IPS-20b (cell line): ENCODE measurements around the gene SIRPG.
"Not testable (repeated sequence)": the region's sequence is repeated elsewhere in the genome, so short reads cannot be mapped to it uniquely, and the experiment has no call there.

Source experiments
- H3K27ac ChIP-seq: one replicate; pipeline ENCODE4 v1.5.1; 2013; ENCODE audit warnings: low read length
- H3K27me3 ChIP-seq: 2 replicates; pipeline ENCODE4 v1.6.1; 2013; ENCODE audit warnings: mild to moderate bottlenecking, low read length, inconsistent platforms; ENCODE audit not compliant: insufficient read depth
- H3K36me3 ChIP-seq: 2 replicates; pipeline ENCODE4 v1.6.1; 2013; ENCODE audit warnings: low read depth, mild to moderate bottlenecking, inconsistent platforms, low read length, moderate library complexity; ENCODE audit not compliant: insufficient read depth
- H3K4me1 ChIP-seq: 2 replicates; pipeline ENCODE4 v1.6.1; 2013; ENCODE audit warnings: mild to moderate bottlenecking, control low read depth, inconsistent platforms, low read length, moderate library complexity; ENCODE audit not compliant: insufficient read depth
- H3K4me3 ChIP-seq: 2 replicates; pipeline ENCODE4 v1.5.1; 2013; ENCODE audit warnings: mild to moderate bottlenecking, low read length, inconsistent platforms
- H3K9ac ChIP-seq: 2 replicates; pipeline ENCODE4 v1.6.1; 2013; ENCODE audit warnings: low read depth, mild to moderate bottlenecking, inconsistent platforms, low read length, moderate library complexity
- H3K9me3 ChIP-seq: 2 replicates; pipeline ENCODE4 v1.6.1; 2013; ENCODE audit warnings: mild to moderate bottlenecking, low read depth, low read length, inconsistent platforms; ENCODE audit not compliant: insufficient read depth

The SIRPG gene

DNA sequence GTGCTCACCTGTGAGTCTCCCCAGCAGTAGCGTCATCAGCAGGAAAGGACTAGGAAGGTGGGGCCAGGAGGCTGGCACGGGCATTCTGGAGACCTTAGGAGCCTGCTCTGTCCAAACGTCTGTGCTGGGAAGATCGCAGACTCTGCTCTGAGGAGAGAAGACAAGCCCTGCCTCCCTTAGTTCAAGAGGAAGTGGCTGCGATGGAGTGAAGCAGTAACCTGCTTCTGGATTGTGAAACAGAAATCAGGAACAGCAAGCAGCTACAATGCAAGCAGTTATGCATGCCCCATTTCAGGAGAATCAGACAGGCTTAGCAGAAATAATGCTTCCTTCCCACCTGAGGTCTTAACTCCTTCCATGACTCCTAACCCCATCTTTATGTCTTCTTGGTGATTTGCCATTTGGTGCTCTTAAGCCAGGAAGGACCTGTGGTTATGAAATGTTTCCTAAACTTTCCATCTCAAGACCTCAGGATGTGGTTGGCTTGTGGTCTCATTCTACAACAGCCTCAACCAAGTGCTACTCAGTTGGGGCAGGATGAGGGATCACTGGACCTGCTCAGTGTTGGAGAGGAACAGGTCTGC, 37.6 kb downstream of the SIRPG start, which contains the start of gene SIRPB1:
TSS of gene SIRPB1 (minus strand) at position 149 of the 584 bp plus-strand sequence. CDS start at position 84, 65 bp downstream.
- Histone ChIP-seq H3K9ac (no peak within 1 kb of the TSS), H3K36me3 (no peaks in the 10 kb centered on the region), H3K27me3 (no peaks in the 10 kb centered on the region), H3K4me3 (no peak within 1 kb of the TSS), H3K4me1 (no peaks in the 10 kb centered on the region; the same call in 1 of the 2 replicates), H3K9me3 (peaks cover 6% of the 10 kb centered on the region), H3K27ac (no peak within 1 kb of the TSS)

DNA sequence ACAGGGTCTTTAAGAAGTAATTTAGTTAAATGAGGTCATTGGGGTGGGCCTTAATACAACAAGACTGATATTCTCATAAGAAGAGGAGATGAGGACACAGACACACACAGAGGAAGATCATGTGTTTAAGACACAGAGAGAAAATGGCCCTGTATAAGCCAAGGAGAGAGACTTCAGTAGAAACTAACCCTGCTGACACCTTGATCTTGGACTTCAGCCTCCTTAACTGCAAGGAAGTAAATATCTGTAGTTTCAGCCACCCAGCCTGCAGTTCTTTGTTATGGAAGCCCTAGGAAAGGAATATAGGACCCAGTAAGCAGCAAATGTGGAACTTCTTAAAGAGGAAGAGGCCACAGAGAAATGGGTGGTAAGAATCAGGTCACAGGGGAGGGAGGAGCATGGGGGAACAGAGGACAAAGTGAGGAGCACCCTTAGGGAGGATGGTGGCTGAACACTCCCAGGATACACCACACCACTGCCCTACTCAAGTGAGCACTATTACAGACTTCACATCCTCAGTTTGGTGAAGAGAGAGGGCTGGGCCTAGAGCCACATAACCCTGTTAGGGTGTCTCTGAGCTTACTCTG, 38.5 kb downstream of the SIRPG start:
- H3K27ac ChIP-seq: no peak overlapping the region
- H3K36me3 ChIP-seq: no peaks in the 10 kb centered on the region
- peaks cover 6% of the 10 kb centered on the region for H3K9me3 ChIP-seq
- H3K4me3 ChIP-seq: no peak overlapping the region
- no peaks in the 10 kb centered on the region for H3K27me3 ChIP-seq
- no peaks in the 10 kb centered on the region; the same call in 1 of the 2 replicates for H3K4me1 ChIP-seq
- H3K9ac ChIP-seq: no peak overlapping the region

DNA sequence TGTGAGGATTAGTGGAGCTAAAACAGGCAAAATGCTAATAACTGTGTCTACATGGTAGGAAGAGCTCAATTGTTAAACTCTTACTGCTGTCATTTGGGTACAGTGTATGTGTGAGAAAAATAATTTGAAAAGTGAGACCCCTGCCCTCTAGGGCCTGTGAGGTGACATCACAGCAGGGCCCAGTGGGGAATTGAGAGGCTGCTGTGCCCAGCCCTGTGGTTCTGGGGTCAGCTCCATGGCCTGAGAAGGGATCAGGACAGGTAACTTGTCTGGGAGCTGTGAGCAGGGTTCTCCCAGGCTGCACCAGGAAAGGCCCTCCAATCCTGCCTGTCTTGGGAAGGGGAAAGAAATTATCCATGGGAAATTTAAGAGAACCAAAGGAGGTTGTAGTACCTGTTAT, 39.1 kb downstream of the SIRPG start:
- Histone ChIP-seq H3K27ac (no peak overlapping the region), H3K27me3 (no peaks in the 10 kb centered on the region), H3K4me1 (no peaks in the 10 kb centered on the region; the same call in 1 of the 2 replicates), H3K9ac (no peak overlapping the region), H3K9me3 (peaks cover 6% of the 10 kb centered on the region), H3K4me3 (no peak overlapping the region), H3K36me3 (no peaks in the 10 kb centered on the region)

DNA sequence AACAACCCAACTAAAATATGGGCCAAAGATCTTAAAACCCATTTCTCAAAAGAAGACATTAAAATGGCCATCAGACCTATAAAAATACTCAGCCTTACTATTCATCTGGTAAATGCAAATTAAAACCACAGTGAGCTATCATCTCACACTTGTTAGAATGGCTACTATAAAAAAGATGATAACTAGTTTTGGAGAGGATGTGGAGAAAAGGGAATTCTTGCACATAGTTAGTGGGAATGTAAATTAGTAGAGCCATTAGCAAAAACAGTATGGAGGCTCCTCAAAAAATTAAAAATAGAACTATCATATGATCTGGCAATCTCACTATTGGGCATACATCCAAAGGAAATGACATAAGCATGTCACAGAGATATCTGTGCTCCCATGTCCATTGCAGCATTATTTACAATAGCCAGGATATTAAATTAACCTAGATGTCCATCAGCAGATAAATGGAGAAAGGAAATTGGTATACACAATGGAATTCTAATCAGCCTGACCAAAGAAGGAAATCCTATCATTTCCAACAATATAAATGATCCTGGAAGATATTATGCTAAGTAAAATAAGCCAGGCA, 40.6 kb downstream of the SIRPG start:
- Histone ChIP-seq H3K36me3 (no peaks in the 10 kb centered on the region), H3K9me3 (peaks cover 6% of the 10 kb centered on the region), H3K4me3 (no peak overlapping the region), H3K27ac (no peak overlapping the region), H3K27me3 (no peaks in the 10 kb centered on the region), H3K9ac (no peak overlapping the region), H3K4me1 (no peaks in the 10 kb centered on the region; the same call in 1 of the 2 replicates)

DNA sequence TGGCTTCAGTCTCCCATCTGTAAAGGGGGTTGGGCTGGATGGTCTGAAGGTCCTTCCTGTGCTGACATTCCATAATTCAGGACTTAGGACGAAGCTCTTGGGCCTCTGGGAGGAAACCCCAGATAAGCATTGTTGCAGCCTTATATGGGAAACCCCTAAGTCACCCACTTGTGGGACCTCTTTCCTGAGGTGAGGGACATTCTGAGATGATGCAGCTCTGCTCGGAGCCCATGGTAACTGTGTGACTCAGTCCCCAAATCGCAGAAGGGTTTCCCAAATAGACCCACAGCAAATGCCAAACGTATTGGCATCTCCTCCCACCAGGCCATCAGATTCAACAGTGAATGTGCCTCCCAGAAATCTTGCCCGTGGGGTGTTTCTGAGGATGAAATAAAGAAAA, 47.2 kb downstream of the SIRPG start:
- H3K27me3 ChIP-seq, H3K36me3 ChIP-seq, H3K9me3 ChIP-seq, H3K27ac ChIP-seq, H3K9ac ChIP-seq, H3K4me1 ChIP-seq, H3K4me3 ChIP-seq: not testable (repeated sequence)

DNA sequence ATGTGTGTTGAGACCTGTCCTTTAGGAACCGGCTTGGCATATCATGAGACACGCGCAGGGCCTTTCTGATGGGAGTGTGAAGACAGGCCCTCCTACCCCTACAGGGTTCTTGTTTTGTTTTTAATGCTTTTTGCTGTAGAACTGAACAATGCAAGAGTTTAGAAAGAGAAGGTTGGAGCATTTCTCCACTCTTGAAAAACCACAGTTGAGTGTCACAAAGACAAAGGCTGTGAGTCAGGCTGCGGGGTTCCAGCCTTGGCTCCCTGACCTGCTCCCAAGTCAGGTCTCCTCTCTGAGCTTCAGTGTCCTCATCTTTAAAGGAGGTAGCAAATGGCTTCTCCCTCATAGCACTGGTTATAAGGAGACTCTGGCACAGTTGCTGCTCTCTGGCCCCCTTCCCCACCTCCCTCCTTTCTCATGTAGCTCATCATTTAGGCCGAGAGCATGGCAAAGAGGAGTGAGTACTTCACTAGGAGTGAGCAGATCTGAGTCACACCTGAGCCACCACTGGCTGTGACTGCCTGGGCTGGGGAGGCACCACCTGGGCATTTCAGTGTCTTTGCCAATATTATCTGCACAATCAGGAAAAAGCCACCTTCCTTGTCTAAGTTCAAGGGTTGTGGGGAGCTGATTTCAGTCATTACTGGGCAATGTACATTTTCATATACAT, 48.8 kb downstream of the SIRPG start:
- H3K4me1 ChIP-seq: not testable (repeated sequence)

DNA sequence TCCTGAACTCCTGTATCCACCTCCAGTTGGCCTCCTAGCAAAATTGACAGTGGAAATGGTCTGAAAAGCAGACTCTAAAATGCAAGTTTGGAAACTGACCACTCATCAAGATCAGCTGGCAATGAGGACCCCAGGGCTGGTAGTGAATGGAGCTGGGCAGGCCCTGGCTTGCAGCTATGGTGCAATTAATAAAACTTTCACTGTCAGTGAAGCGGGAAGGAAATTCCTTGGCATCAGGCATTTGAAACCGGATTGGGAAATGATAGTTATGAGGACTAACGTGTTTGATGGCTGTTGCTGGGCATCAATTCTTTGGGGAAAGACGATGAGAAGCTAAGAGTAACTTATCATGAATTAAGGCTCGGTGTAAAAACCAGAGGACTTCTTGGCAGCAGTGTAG, 56.8 kb downstream of the SIRPG start:
- Histone ChIP-seq H3K9ac (no peak overlapping the region), H3K4me1 (no peaks in the 10 kb centered on the region), H3K4me3 (no peak overlapping the region), H3K9me3 (no peaks in the 10 kb centered on the region), H3K36me3 (no peaks in the 10 kb centered on the region), H3K27me3 (no peaks in the 10 kb centered on the region), H3K27ac (no peak overlapping the region)

More for the DNA sequence above, 48.8 kb downstream of the SIRPG start:
- not testable (repeated sequence) for H3K27me3 ChIP-seq, H3K9me3 ChIP-seq, H3K27ac ChIP-seq, H3K9ac ChIP-seq, H3K4me3 ChIP-seq, H3K36me3 ChIP-seq

DNA sequence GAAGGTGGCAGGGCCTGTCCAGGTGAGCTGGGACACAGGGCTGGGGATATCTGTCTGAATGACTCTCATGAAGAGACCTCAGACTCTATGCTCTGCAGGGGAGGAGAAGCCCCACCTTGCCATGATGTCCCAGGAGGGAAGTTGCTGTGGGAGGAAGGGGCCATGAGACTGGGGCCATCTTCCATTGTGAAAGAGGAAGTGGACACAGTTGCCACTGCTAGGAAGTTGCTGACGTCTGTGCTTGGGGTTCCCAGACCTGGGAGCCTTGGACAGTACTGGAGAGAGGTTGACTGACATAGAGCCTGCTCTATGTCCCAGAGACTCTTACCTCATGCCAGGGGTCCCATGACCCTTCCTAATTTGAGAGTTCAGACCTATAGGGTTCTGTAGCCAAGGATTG, 62.2 kb downstream of the SIRPG start:
- no peak overlapping the region for H3K9ac ChIP-seq
- no peaks in the 10 kb centered on the region for H3K27me3 ChIP-seq
- no peaks in the 10 kb centered on the region for H3K36me3 ChIP-seq
- H3K4me1 ChIP-seq: no peaks in the 10 kb centered on the region
- H3K27ac ChIP-seq: no peak overlapping the region
- no peaks in the 10 kb centered on the region for H3K9me3 ChIP-seq
- H3K4me3 ChIP-seq: no peak overlapping the region

DNA sequence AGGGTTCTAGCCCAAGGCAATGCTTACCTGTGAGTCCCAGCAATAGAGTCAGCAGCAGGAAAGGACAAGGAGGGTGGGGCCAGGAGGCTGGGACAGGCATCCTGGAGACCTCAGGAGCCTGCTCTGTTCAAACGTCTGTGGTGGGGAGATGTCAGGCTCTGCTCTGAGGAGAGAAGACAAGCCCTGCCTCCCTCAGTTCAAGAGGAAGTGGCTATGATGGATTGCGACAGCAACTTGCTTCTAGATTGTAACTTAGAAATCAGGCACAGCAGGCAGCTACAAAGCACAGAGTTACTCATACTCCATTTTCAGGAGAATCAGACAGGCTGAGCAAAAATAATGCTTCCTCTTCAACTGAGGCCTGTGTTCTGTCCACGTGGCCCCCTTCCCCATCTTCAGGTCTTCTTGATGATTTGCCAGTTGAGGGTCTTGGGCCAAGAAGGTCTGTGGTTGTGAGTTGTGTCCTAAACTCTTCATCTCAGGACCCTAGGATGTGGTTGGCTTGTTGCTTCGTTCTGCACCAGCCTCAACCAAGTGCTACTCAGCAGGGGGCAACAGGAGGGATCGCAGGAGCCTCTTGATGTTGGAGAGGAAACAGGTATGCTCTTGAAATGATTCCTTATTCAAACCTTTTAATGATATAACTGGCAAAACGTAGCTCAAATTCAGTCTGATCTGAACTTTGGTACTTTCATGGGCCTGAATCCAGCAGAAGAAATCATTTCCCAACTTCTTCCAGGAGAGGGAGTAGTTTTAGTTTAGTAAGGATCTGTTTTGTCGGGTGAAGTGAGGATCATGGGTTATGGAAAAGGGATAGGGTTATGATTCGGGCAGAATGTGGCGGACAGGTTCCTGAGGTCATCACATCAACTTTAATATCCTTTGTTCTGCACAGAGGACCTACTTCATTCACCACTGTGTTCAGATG, 68.8 kb downstream of the SIRPG start:
- no peak overlapping the region for H3K9ac ChIP-seq
- H3K27ac ChIP-seq: no peak overlapping the region
- no peaks in the 10 kb centered on the region for H3K27me3 ChIP-seq
- no peaks in the 10 kb centered on the region for H3K36me3 ChIP-seq
- H3K4me1 ChIP-seq: no peaks in the 10 kb centered on the region
- H3K9me3 ChIP-seq: no peaks in the 10 kb centered on the region
- H3K4me3 ChIP-seq: no peak overlapping the region

DNA sequence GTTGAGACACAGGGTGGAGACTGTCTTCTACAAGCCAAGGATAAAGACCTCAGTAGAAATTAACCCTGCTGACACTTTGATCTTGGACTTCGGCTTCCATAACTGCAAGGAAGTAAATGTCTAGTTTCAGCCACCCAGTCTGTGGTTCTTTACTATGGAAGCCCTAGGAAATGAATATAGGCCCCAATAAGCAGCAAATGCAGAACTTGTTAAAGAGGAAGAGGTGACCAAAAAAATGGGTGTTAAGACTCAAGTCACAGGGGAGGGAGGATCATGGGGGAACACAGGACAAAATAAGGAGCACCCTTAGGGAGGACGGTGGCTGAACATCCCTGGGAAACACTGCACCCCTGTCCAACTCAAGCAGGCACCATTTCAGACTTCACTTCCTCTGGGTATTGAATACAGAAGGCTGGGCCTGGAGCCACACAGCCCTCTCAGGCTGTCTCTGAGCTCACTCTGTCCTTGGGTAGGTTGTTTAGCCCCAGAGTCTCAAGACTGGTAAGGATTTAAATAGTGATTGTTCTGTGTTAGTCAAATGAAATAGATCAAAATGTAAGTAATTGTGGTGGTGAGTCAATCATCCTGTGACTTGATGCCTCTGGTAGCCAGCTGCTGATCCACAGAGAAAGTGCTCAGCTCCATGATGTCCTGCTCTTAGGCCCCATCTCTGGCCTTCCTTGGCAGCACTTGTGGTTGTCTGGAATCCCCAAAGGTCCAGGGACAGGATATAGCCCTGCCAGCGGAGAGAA, 69.6 kb downstream of the SIRPG start:
- H3K4me1 ChIP-seq: no peaks in the 10 kb centered on the region
- H3K9me3 ChIP-seq: no peaks in the 10 kb centered on the region
- no peaks in the 10 kb centered on the region for H3K36me3 ChIP-seq
- H3K9ac ChIP-seq: no peak overlapping the region
- H3K27me3 ChIP-seq: no peaks in the 10 kb centered on the region
- H3K4me3 ChIP-seq: no peak overlapping the region
- H3K27ac ChIP-seq: no peak overlapping the region

DNA sequence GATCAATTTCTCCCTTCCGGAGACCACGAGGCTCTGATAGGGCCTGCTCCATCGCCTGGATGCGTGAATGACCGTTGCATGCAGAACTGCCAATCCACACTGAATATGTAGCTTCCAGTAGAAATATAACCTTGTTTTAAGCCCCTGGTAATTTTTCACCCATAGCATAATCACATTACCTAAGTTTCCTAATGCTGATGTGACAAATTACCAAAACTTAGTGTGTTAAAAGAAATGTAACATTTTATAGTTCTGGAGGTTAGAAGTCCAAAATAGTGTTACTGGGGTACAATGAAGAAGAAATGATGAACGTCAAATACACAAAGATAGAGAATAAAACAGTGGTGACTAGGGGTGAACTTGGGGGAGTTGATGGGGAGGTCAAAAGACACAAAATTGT, 78.1 kb downstream of the SIRPG start:
- no peak overlapping the region for H3K27ac ChIP-seq

More for the DNA sequence above, 78.1 kb downstream of the SIRPG start:
- Histone ChIP-seq H3K4me3 (no peak overlapping the region), H3K9me3 (no peaks in the 10 kb centered on the region), H3K27me3 (no peaks in the 10 kb centered on the region), H3K9ac (no peak overlapping the region), H3K4me1 (no peaks in the 10 kb centered on the region), H3K36me3 (no peaks in the 10 kb centered on the region)
